RWPE2 (cell line): ENCODE results near the gene SMAD3.

Experiments used
- ATAC-seq: fragments of 200-7000 bp; cut with Tn5 transposase; 3 replicates; pipeline ENCODE4 v1.9.1; 2021; ENCODE audit warnings: low read depth
- DNase-seq: peaks from one replicate; pipeline ENCODE4 v3.0.0-alpha.2; 2020; ENCODE audit warnings: low spot score
- H3K27ac ChIP-seq: fragments of 450-650 bp; 2 replicates; pipeline ENCODE4 v1.5.1; 2017; ENCODE audit warnings: mild to moderate bottlenecking; ENCODE audit not compliant: poor library complexity, severe bottlenecking
- H3K27me3 ChIP-seq: fragments of 250-450 bp; sonication (Bioruptor Pico); 2 replicates; pipeline ENCODE4 v1.5.1; 2021; ENCODE audit warnings: mild to moderate bottlenecking, moderate library complexity; ENCODE audit not compliant: insufficient read depth, poor library complexity, severe bottlenecking
- H3K36me3 ChIP-seq: fragments of 250-450 bp; sonication (Bioruptor Pico); 2 replicates; pipeline ENCODE4 v1.5.1; 2020; ENCODE audit warnings: low read depth, mild to moderate bottlenecking, moderate library complexity
- H3K4me1 ChIP-seq: fragments of 250-450 bp; sonication (Bioruptor Pico); 2 replicates; pipeline ENCODE4 v1.5.1; 2021; ENCODE audit warnings: mild to moderate bottlenecking, moderate library complexity; ENCODE audit not compliant: insufficient read depth, poor library complexity, severe bottlenecking
- H3K4me3 ChIP-seq: fragments of 250-450 bp; sonication (Bioruptor Pico); 2 replicates; pipeline ENCODE4 v1.5.1; 2021; ENCODE audit warnings: mild to moderate bottlenecking, moderate library complexity; ENCODE audit not compliant: severe bottlenecking
- H3K9me3 ChIP-seq: fragments of 250-450 bp; sonication (Bioruptor Pico); 2 replicates; pipeline ENCODE4 v1.5.1; 2021; ENCODE audit warnings: mild to moderate bottlenecking, moderate library complexity; ENCODE audit not compliant: severe bottlenecking
- CTCF ChIP-seq: fragments of 450-650 bp; IDR thresholded peaks from one replicate; pipeline ENCODE4 v1.5.1; 2017; ENCODE audit warnings: mild to moderate bottlenecking, moderate library complexity; ENCODE audit not compliant: poor library complexity, severe bottlenecking

The SMAD3 gene

GRCh38 chr15:67085237-67085817, 19.9 kb downstream of the SMAD3 start:
- Histone ChIP-seq H3K36me3 (peaks cover 32% of the 10 kb centered on the region), H3K27me3 (no peaks in the 10 kb centered on the region), H3K4me1 (peaks cover 75% of the 10 kb centered on the region), H3K9me3 (no peaks in the 10 kb centered on the region), H3K4me3 (no peak overlapping the region), H3K27ac (peak overlapping the region; percentile 27)
- ATAC-seq (no peak), DNase-seq (no peak)
- no peak for TF ChIP-seq CTCF

GRCh38 chr15:67085818-67086636, 20.6 kb downstream of the SMAD3 start:
- H3K36me3 ChIP-seq, result peaks cover 31% of the 10 kb centered on the region
- H3K4me1 ChIP-seq, result peaks cover 75% of the 10 kb centered on the region
- TF ChIP-seq CTCF, result no peak
- ATAC-seq (peak; percentile 40), DNase-seq (no peak)
- H3K9me3 ChIP-seq, result no peaks in the 10 kb centered on the region
- no peaks in the 10 kb centered on the region for H3K27me3 ChIP-seq
- H3K4me3 ChIP-seq, result no peak overlapping the region
- peak overlapping the region; percentile 27 for H3K27ac ChIP-seq

GRCh38 chr15:67086637-67086914, 21.2 kb downstream of the SMAD3 start:
- DNase-seq (no peak), ATAC-seq (no peak)
- H3K27ac ChIP-seq, result peak overlapping the region; percentile 27

GRCh38 chr15:67087507-67088172, 22.2 kb downstream of the SMAD3 start:
- DNase-seq (no peak), ATAC-seq (no peak)
- Histone ChIP-seq H3K4me1 (peaks cover 76% of the 10 kb centered on the region), H3K9me3 (no peaks in the 10 kb centered on the region), H3K27ac (peak overlapping the region; percentile 49), H3K27me3 (no peaks in the 10 kb centered on the region), H3K36me3 (peaks cover 34% of the 10 kb centered on the region), H3K4me3 (no peak overlapping the region)
- no peak for TF ChIP-seq CTCF

More at GRCh38 chr15:67086637-67086914, 21.2 kb downstream of the SMAD3 start:
- H3K36me3 ChIP-seq, result peaks cover 29% of the 10 kb centered on the region
- no peak overlapping the region for H3K4me3 ChIP-seq
- no peaks in the 10 kb centered on the region for H3K27me3 ChIP-seq
- H3K9me3 ChIP-seq, result no peaks in the 10 kb centered on the region
- TF ChIP-seq CTCF, result no peak
- H3K4me1 ChIP-seq, result peaks cover 76% of the 10 kb centered on the region
